Thyroid gland (tissue), 4 donors: ENCODE results near the gene SKA3. TPM values are rescaled to one million over a fixed set of nuclear protein-coding genes. Genes with fewer than 3 reads are reported as not detected.

ENCODE experiments used
- DNase-seq, 2 donors: peaks; one replicate each; pipeline ENCODE4 v3.0.0-alpha.2; 2019
- H3K27ac ChIP-seq, 3 donors: fragments of 200-600 bp; sonication (generic); 1 replicate in 2 of 3; 2 replicates in 1 of 3; pipeline ENCODE4 v1.5.1; 2016 to 2019; ENCODE audit warnings: mild to moderate bottlenecking in 1 of 3, moderate library complexity in 1 of 3
- H3K27me3 ChIP-seq: fragments of 200-600 bp; sonication (generic); one replicate; pipeline ENCODE4 v1.5.1; 2019
- H3K36me3 ChIP-seq, 2 donors: fragments of 200-600 bp; sonication (generic); one replicate each; pipeline ENCODE4 v1.5.1; 2016 to 2019
- H3K4me1 ChIP-seq, 2 donors: fragments of 200-600 bp; sonication (generic); one replicate each; pipeline ENCODE4 v1.5.1; 2017 to 2019
- H3K4me3 ChIP-seq, 3 donors: fragments of 200-600 bp; sonication (generic); replicated peaks in 1 of 3; 1 replicate in 2 of 3; 2 replicates in 1 of 3; pipeline ENCODE4 v1.5.1; 2016; ENCODE audit warnings: mild to moderate bottlenecking in 1 of 3
- H3K9me3 ChIP-seq: fragments of 200-600 bp; sonication (generic); one replicate; pipeline ENCODE4 v1.5.1; 2017
- CTCF ChIP-seq, 6 experiments: fragments of 200-600 bp in 3 of 6; fragments of 450-650 bp in 3 of 6; sonication (generic) in 3 of 6; IDR thresholded peaks; one replicate each; pipeline ENCODE4 v1.5.1; 2016 to 2019; ENCODE audit warnings: antibody characterized with exemption in 6 of 6, mild to moderate bottlenecking in 2 of 6, inconsistent platforms in 1 of 6, moderate library complexity in 1 of 6
- POLR2A ChIP-seq, 2 donors: fragments of 450-650 bp; IDR thresholded peaks; one replicate each; pipeline ENCODE4 v1.6.1; 2017; ENCODE audit warnings: antibody characterized with exemption in 2 of 2, mild to moderate bottlenecking in 2 of 2, moderate library complexity in 1 of 2
- WGBS, 2 donors: methylation state at CpG; one replicate each; pipeline ENCODE4 v1.1.5; 2017; 5-methylcytosine and 5-hydroxymethylcytosine counted together
- intact Hi-C: fragments of 100-400 bp; cut with DNase I; formaldehyde crosslinking; loops from one replicate; pipeline ENCODE4 v1.15.1; 2023
- total RNA-seq, 4 donors: library from RNA; depleted of rRNA; stranded (reverse); fragments of >200 nt; gene quantifications; one replicate each; pipeline ENCODE4 v1.2.3, GENCODE V29; 2016

Gene SKA3
- total RNA-seq, 4 donors from 2014 or later, result 1.3 to 1.4 TPM; not detected in 2

GRCh38 chr13:21116141-21116540 lies 60.2 kb downstream of the SKA3 start:
- Histone ChIP-seq H3K9me3 (no peaks in the 10 kb centered on the region), H3K27ac (no peak overlapping the region), H3K27me3 (no peaks in the 10 kb centered on the region), H3K36me3 (no peaks in the 10 kb centered on the region), H3K4me1 (no peaks in the 10 kb centered on the region), H3K4me3 (no peak overlapping the region)
- no peak for TF ChIP-seq CTCF (IDR thresholded peaks at IDR 0.05)
- no peak for TF ChIP-seq POLR2A (IDR thresholded peaks at IDR 0.05)
- no peak for DNase-seq
- 77 to 89% methylated on average over 6 of the region's 6 CpGs for WGBS, 2 donors
- intact Hi-C loops, result no loop called here

GRCh38 chr13:21115231-21115630 lies 61.1 kb downstream of the SKA3 start:
- TF ChIP-seq CTCF (IDR thresholded peaks at IDR 0.05) (no peak), POLR2A (IDR thresholded peaks at IDR 0.05) (no peak)
- Histone ChIP-seq H3K4me1 (no peaks in the 10 kb centered on the region), H3K27me3 (no peaks in the 10 kb centered on the region), H3K27ac (no peak overlapping the region), H3K4me3 (no peak overlapping the region), H3K9me3 (no peaks in the 10 kb centered on the region), H3K36me3 (no peaks in the 10 kb centered on the region)
- 90 to 92% methylated on average over 3 of the region's 3 CpGs for WGBS, 2 donors
- intact Hi-C loops, result no loop called here
- DNase-seq, result no peak

GRCh38 chr13:21111546-21111945 lies 64.8 kb downstream of the SKA3 start:
- Histone ChIP-seq H3K27me3 (no peaks in the 10 kb centered on the region), H3K4me3 (no peak overlapping the region), H3K4me1 (no peaks in the 10 kb centered on the region), H3K27ac (no peak overlapping the region), H3K9me3 (no peaks in the 10 kb centered on the region), H3K36me3 (no peaks in the 10 kb centered on the region)
- intact Hi-C loops, result no loop called here
- no peak for DNase-seq
- TF ChIP-seq POLR2A (IDR thresholded peaks at IDR 0.05), result no peak
- no peak for TF ChIP-seq CTCF (IDR thresholded peaks at IDR 0.05)
- WGBS, 2 donors, result 81% methylated on average over 4 to 8 of the region's 8 CpGs

- Histone ChIP-seq H3K4me1 (no peaks in the 10 kb centered on the region), H3K4me3 (no peak overlapping the region), H3K9me3 (no peaks in the 10 kb centered on the region), H3K27ac (no peak overlapping the region), H3K27me3 (no peaks in the 10 kb centered on the region), H3K36me3 (no peaks in the 10 kb centered on the region)
- intact Hi-C loops, result no loop called here
- WGBS, 2 donors, result 82% methylated on average over 6 to 7 of the region's 7 CpGs
- TF ChIP-seq POLR2A (IDR thresholded peaks at IDR 0.05) (no peak), CTCF (IDR thresholded peaks at IDR 0.05) (no peak)
- no peak for DNase-seq
Observed at GRCh38 chr13:21109168-21109567, 67.2 kb downstream of the SKA3 start.

- intact Hi-C loops, result no loop called here
- WGBS, 2 donors, result 71 to 76% methylated on average over 4 of the region's 4 CpGs
- Histone ChIP-seq H3K9me3 (no peaks in the 10 kb centered on the region), H3K27me3 (no peaks in the 10 kb centered on the region), H3K4me1 (no peaks in the 10 kb centered on the region), H3K4me3 (no peak overlapping the region), H3K27ac (no peak overlapping the region), H3K36me3 (no peaks in the 10 kb centered on the region)
- TF ChIP-seq POLR2A (IDR thresholded peaks at IDR 0.05), result no peak
- DNase-seq, result no peak
Observed at GRCh38 chr13:21106089-21106488, 70.3 kb downstream of the SKA3 start.
